Measurements from ENCODE around the gene DONSON. TPM values are rescaled to one million over a fixed set of nuclear protein-coding genes. Genes with fewer than 3 reads are reported as not detected.

DONSON gene
- polyA plus RNA-seq, 1 experiment, result 12.7 TPM

DNA sequence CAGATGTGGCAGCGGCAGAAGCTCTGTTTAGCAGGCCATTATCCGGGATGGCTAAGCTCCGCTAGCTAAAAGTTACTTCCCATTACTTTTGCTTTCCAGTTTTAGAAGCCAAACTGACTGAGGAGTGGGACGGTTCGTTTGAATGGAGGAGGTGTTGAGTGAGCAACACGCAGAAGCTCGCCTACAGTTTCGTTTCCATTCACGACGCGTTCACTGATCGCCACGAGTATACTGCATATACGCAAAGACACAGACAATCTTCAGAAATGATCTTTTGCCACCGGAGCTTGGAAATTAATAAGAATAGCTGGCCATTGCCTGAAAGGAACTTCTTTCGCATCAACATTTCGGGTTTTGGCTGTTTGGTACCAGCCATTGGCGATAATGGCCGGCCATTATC is 31.0 kb downstream of the DONSON start:
- no peaks in the 10 kb centered on the region for H3K27me3 ChIP-seq (ENCODE audit: control insufficient read depth, insufficient read depth, low read length)
- H3K4me3 ChIP-seq (ENCODE audit: low read depth, low read length), result no peak overlapping the region
- peaks cover 25% of the 10 kb centered on the region for H3K36me3 ChIP-seq (ENCODE audit: control insufficient read depth, insufficient read depth, low read length)
- TF ChIP-seq CTCF (IDR thresholded peaks at IDR 0.05; ENCODE audit: insufficient read depth, low read depth, low read length), result no peak
- no peak for DNase-seq (ENCODE audit: low read depth)
- POLR2A ChIA-PET, result interaction anchor here (0.6 kb wide), 2 partner anchors 12 to 402 kb away, joined by 5 read pairs; no protein-coding TSS in a partner anchor
- CTCF ChIA-PET, result interaction anchor here (1.3 kb wide), 2 partner anchors 9 to 11 kb away, joined by 3 to 5 read pairs; no protein-coding TSS in a partner anchor

GRCh38 chr21:33554982-33555344 is 33.5 kb downstream of the DONSON start:
- ChIA-PET CTCF (interaction anchor here (1.7 kb wide), 1 partner anchor 28 kb away, joined by 5 read pairs; no protein-coding TSS in a partner anchor), POLR2A (no interaction called here)
- no peak for DNase-seq (ENCODE audit: low read depth)
- H3K4me3 ChIP-seq (ENCODE audit: low read depth, low read length), result no peak overlapping the region
- TF ChIP-seq CTCF (IDR thresholded peaks at IDR 0.05; ENCODE audit: insufficient read depth, low read depth, low read length), result no peak
- peaks cover 38% of the 10 kb centered on the region for H3K36me3 ChIP-seq (ENCODE audit: control insufficient read depth, insufficient read depth, low read length)
- H3K27me3 ChIP-seq (ENCODE audit: control insufficient read depth, insufficient read depth, low read length), result no peaks in the 10 kb centered on the region

DNA sequence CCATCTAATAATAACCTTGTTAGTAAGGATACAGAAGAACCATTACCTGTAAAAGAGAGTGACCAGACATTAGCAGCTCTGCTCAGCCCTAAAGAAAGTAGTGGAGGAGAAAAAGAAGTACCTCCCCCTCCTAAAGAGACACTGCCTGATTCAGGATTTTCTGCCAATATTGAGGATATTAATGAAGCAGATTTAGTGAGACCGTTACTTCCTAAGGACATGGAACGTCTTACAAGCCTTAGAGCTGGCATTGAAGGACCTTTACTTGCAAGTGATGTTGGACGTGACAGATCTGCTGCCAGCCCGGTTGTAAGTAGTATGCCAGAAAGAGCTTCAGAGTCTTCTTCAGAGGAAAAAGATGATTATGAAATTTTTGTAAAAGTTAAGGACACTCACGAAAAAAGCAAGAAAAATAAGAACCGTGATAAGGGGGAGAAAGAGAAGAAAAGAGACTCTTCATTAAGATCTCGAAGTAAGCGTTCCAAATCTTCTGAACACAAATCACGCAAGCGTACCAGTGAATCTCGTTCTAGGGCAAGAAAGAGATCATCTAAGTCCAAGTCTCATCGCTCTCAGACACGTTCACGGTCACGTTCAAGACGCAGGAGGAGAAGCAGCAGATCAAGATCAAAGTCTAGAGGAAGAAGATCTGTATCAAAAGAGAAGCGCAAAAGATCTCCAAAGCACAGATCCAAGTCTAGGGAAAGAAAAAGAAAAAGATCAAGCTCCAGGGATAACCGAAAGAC is 34.1 kb downstream of the DONSON start:
- no peak for DNase-seq (ENCODE audit: low read depth)
- POLR2A ChIA-PET, result no interaction called here
- Histone ChIP-seq H3K4me3 (ENCODE audit: low read depth, low read length) (no peak overlapping the region), H3K36me3 (ENCODE audit: control insufficient read depth, insufficient read depth, low read length) (peaks cover 35% of the 10 kb centered on the region), H3K27me3 (ENCODE audit: control insufficient read depth, insufficient read depth, low read length) (no peaks in the 10 kb centered on the region)
- CTCF ChIA-PET, result interaction anchor here (1.7 kb wide), 1 partner anchor 29 kb away, joined by 5 read pairs; no protein-coding TSS in a partner anchor
- no peak for TF ChIP-seq CTCF (IDR thresholded peaks at IDR 0.05; ENCODE audit: insufficient read depth, low read depth, low read length)

GRCh38 chr21:33552999-33553598 is 35.4 kb downstream of the DONSON start:
- peaks cover 35% of the 10 kb centered on the region for H3K36me3 ChIP-seq (ENCODE audit: control insufficient read depth, insufficient read depth, low read length)
- POLR2A ChIA-PET, result no interaction called here
- no peaks in the 10 kb centered on the region for H3K27me3 ChIP-seq (ENCODE audit: control insufficient read depth, insufficient read depth, low read length)
- no peak for TF ChIP-seq CTCF (IDR thresholded peaks at IDR 0.05; ENCODE audit: insufficient read depth, low read depth, low read length)
- H3K4me3 ChIP-seq (ENCODE audit: low read depth, low read length), result no peak overlapping the region
- CTCF ChIA-PET, result no interaction called here
- DNase-seq (ENCODE audit: low read depth), result no peak

- Histone ChIP-seq H3K27me3 (ENCODE audit: control insufficient read depth, insufficient read depth, low read length) (no peaks in the 10 kb centered on the region), H3K36me3 (ENCODE audit: control insufficient read depth, insufficient read depth, low read length) (peaks cover 31% of the 10 kb centered on the region), H3K4me3 (ENCODE audit: low read depth, low read length) (no peak overlapping the region)
- TF ChIP-seq CTCF (IDR thresholded peaks at IDR 0.05; ENCODE audit: insufficient read depth, low read depth, low read length), result no peak
- ChIA-PET POLR2A (no interaction called here), CTCF (no interaction called here)
- no peak for DNase-seq (ENCODE audit: low read depth)
Measured at GRCh38 chr21:33552093-33552998, 36.1 kb downstream of the DONSON start.

All from BJ (cell line).